GM06990 (cell line): ENCODE results near the gene ADGRL3.

Source experiments
- DNase-seq: peaks from one replicate; pipeline ENCODE4 v3.0.0-alpha.2; 2011; ENCODE audit not compliant: insufficient read length; ENCODE audit errors: extremely low read depth
- H3K27me3 ChIP-seq: replicated peaks from 2 replicates; pipeline ENCODE4 v1.6.0; 2011; ENCODE audit warnings: low read length; ENCODE audit not compliant: control insufficient read depth, insufficient read depth
- H3K36me3 ChIP-seq: 2 replicates; pipeline ENCODE4 v1.5.1; 2011; ENCODE audit warnings: low read length; ENCODE audit not compliant: control insufficient read depth, insufficient read depth
- H3K4me3 ChIP-seq: replicated peaks from 2 replicates; pipeline ENCODE4 v1.5.1; 2011; ENCODE audit warnings: low read depth, mild to moderate bottlenecking, control low read depth, low read length
- CTCF ChIP-seq: IDR thresholded peaks from 2 replicates; pipeline ENCODE4 v1.5.1; 2011; ENCODE audit warnings: low read length, control low read depth, mild to moderate bottlenecking, inconsistent platforms; ENCODE audit not compliant: insufficient read depth, poor library complexity, severe bottlenecking

Gene ADGRL3

GRCh38 chr4:61300266-61300844, 100.2 kb downstream of the ADGRL3 start:
- no peak for DNase-seq
- H3K27me3 ChIP-seq: no peaks in the 10 kb centered on the region
- no peak overlapping the region for H3K4me3 ChIP-seq
- TF ChIP-seq CTCF: no peak
- H3K36me3 ChIP-seq: no peaks in the 10 kb centered on the region

- H3K27me3 ChIP-seq: no peaks in the 10 kb centered on the region
- H3K36me3 ChIP-seq: no peaks in the 10 kb centered on the region
- TF ChIP-seq CTCF: no peak
- DNase-seq: no peak
- H3K4me3 ChIP-seq: no peak overlapping the region
These were observed 101.1 kb downstream of the ADGRL3 start for GRCh38 chr4:61301271-61301670.

GRCh38 chr4:61308033-61308432, 107.9 kb downstream of the ADGRL3 start:
- no peaks in the 10 kb centered on the region for H3K27me3 ChIP-seq
- no peaks in the 10 kb centered on the region for H3K36me3 ChIP-seq
- no peak for TF ChIP-seq CTCF
- DNase-seq: no peak
- no peak overlapping the region for H3K4me3 ChIP-seq

- no peaks in the 10 kb centered on the region for H3K36me3 ChIP-seq
- H3K4me3 ChIP-seq: no peak overlapping the region
- TF ChIP-seq CTCF: no peak
- DNase-seq: no peak
- H3K27me3 ChIP-seq: no peaks in the 10 kb centered on the region
These were observed 109.5 kb downstream of the ADGRL3 start for GRCh38 chr4:61309616-61310015.

GRCh38 chr4:61312526-61312925, 112.4 kb downstream of the ADGRL3 start:
- no peaks in the 10 kb centered on the region for H3K27me3 ChIP-seq
- DNase-seq: no peak
- no peak overlapping the region for H3K4me3 ChIP-seq

More at GRCh38 chr4:61312526-61312925, 112.4 kb downstream of the ADGRL3 start:
- no peaks in the 10 kb centered on the region for H3K36me3 ChIP-seq
- no peak for TF ChIP-seq CTCF
